Fibroblast of lung (primary cell): ENCODE results near the gene TOPBP1. TPM values are rescaled to one million over a fixed set of nuclear protein-coding genes. Genes with fewer than 3 reads are reported as not detected.
A peak's percentile ranks its signal among the peaks of the same experiment; 100 is the strongest.

Source experiments
- DNase-seq, 2 donors: peaks; one replicate each; pipeline versions ENCODE4 v3.0.0 to v3.0.0-alpha.2; 2010; ENCODE audit warnings: low read depth in 2 of 2
- H2AFZ ChIP-seq: 2 replicates; pipeline ENCODE4 v1.5.1; 2012; ENCODE audit warnings: low read length, control low read depth, inconsistent platforms
- H3K27ac ChIP-seq: 2 replicates; pipeline ENCODE4 v1.5.1; 2011; ENCODE audit warnings: low read length, control low read depth; ENCODE audit not compliant: insufficient read depth
- H3K27me3 ChIP-seq: 2 replicates; pipeline ENCODE4 v1.5.1; 2011; ENCODE audit warnings: mild to moderate bottlenecking, low read length; ENCODE audit not compliant: control insufficient read depth, insufficient read depth
- H3K36me3 ChIP-seq: 2 replicates; pipeline ENCODE4 v1.5.1; 2011; ENCODE audit warnings: low read length; ENCODE audit not compliant: control insufficient read depth, insufficient read depth
- H3K4me1 ChIP-seq: 2 replicates; pipeline ENCODE4 v1.5.1; 2011; ENCODE audit warnings: low read length; ENCODE audit not compliant: control insufficient read depth, insufficient read depth; ENCODE audit errors: extremely low read depth
- H3K4me2 ChIP-seq: 2 replicates; pipeline ENCODE4 v1.5.1; 2011; ENCODE audit warnings: low read length, control low read depth; ENCODE audit not compliant: insufficient read depth; ENCODE audit errors: extremely low read depth
- H3K4me3 ChIP-seq, 4 experiments: fragments of 200-600 bp in 1 of 4; sonication (generic) in 1 of 4; replicated peaks in 1 of 4; 2 replicates each; pipeline ENCODE4 v1.5.1; 2011 to 2016; ENCODE audit warnings: low read length in 4 of 4, low read depth in 3 of 4, mild to moderate bottlenecking in 3 of 4, control low read depth in 2 of 4, inconsistent platforms in 1 of 4, mixed read lengths in 1 of 4; ENCODE audit not compliant: insufficient read depth in 1 of 4; ENCODE audit errors: control extremely low read depth in 1 of 4
- H3K79me2 ChIP-seq: 2 replicates; pipeline ENCODE4 v1.5.1; 2012; ENCODE audit warnings: mild to moderate bottlenecking, low read length, inconsistent platforms; ENCODE audit not compliant: control insufficient read depth, insufficient read depth
- H3K9ac ChIP-seq: 2 replicates; pipeline ENCODE4 v1.5.1; 2011; ENCODE audit warnings: mild to moderate bottlenecking, low read length, control low read depth; ENCODE audit not compliant: insufficient read depth
- H3K9me3 ChIP-seq: 2 replicates; pipeline ENCODE4 v1.5.1; 2012; ENCODE audit warnings: low read depth, low read length; ENCODE audit not compliant: control insufficient read depth, insufficient read depth
- H4K20me1 ChIP-seq: 2 replicates; pipeline ENCODE4 v1.5.1; 2011; ENCODE audit warnings: low read length; ENCODE audit not compliant: control insufficient read depth, insufficient read depth; ENCODE audit errors: extremely low read depth
- CTCF ChIP-seq, 2 donors: IDR thresholded peaks in 1 of 2; conservative IDR thresholded peaks in 1 of 2; 1 replicate in 1 of 2; 2 replicates in 1 of 2; pipeline ENCODE4 v1.5.1; 2011 to 2012; ENCODE audit warnings: low read length in 2 of 2, control low read depth in 1 of 2, inconsistent platforms in 1 of 2, low read depth in 1 of 2, mild to moderate bottlenecking in 1 of 2
- EZH2 ChIP-seq: IDR thresholded peaks from 2 replicates; pipeline ENCODE4 v1.5.1; 2012; ENCODE audit warnings: low read length, control low read depth, mild to moderate bottlenecking; ENCODE audit errors: missing control alignments
- polyA plus RNA-seq, 2 donors: library from polyadenylated mRNA; depleted of rRNA in 1 of 2; stranded (reverse) in 1 of 2; unstranded in 1 of 2; fragments of >200 nt; gene quantifications; 2 replicates each; pipeline ENCODE4 v1.2.1, GENCODE V29; 2011 to 2012; ENCODE audit warnings: missing spikeins in 1 of 2
- total RNA-seq: library from RNA; depleted of rRNA; stranded (reverse); fragments of >200 nt; gene quantifications from 2 replicates; pipeline ENCODE4 v1.2.1, GENCODE V29; 2014

TOPBP1 gene
- total and polyA plus RNA-seq, 2 donors (not counting 1 experiment from before 2014, with no cell fraction given), result 15.2 to 20.8 TPM

DNA sequence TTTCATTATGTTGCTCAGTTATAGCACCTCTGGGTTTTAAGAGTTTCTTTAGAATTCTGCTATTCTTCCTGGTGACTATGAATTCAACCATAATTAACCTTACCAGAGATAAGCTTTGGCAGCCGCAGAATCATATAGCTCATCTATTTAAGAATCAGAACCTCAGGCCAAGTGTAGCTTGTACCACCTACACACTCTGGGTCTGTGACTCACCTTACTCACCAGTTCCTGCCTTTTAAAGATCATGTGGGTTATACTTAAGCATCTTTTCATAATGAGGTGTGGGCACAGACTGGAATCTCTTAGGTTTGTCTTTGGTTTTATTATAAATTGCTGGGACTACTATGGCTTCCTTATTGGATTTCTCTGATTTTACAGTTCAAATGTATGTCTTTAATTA is 66.4 kb downstream of the TOPBP1 start:
- no peak overlapping the region for H3K4me2 ChIP-seq
- no peaks in the 10 kb centered on the region for H3K36me3 ChIP-seq
- no peak overlapping the region for H3K9ac ChIP-seq
- DNase-seq, result peak in 1 of 2 donors; percentile 92
- no peak for TF ChIP-seq CTCF (conservative IDR thresholded peaks at IDR 0.05 in 1 of 2, IDR thresholded peaks at IDR 0.05 in 1 of 2; ENCODE audit: low read depth in 1 of 2, low read length in 2 of 2)
- no peak for TF ChIP-seq EZH2
- H4K20me1 ChIP-seq, result no peaks in the 10 kb centered on the region
- H3K9me3 ChIP-seq, result no peaks in the 10 kb centered on the region
- H3K27me3 ChIP-seq, result no peaks in the 10 kb centered on the region
- H3K4me1 ChIP-seq, result peaks cover 3% of the 10 kb centered on the region
- H3K27ac ChIP-seq, result no peak overlapping the region
- H3K4me3 ChIP-seq, result no peak overlapping the region
- no peaks in the 10 kb centered on the region for H3K79me2 ChIP-seq
- H2AFZ ChIP-seq, result no peak overlapping the region

DNA sequence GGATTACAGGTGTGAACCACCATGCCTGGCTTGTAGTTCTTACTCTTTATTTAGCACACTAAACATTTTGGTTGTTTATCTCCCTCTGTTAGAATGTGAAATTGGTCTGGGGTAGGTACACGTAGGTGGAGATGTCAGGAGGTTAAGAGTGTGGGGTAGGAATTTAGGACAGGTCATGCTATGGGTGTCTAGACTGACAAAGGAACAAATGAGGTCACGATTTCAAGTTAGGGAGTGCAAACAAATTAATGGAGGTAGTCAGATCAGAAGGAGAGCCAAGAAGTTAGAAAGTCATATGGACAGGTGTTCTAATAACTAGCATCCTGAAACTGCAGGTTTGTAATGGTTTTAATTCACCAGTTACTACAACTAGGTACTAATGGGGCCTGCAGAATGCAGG is 68.5 kb downstream of the TOPBP1 start:
- H2AFZ ChIP-seq, result no peak overlapping the region
- peaks cover 3% of the 10 kb centered on the region for H3K4me1 ChIP-seq
- no peaks in the 10 kb centered on the region for H3K27me3 ChIP-seq
- no peak overlapping the region for H3K4me2 ChIP-seq
- H3K27ac ChIP-seq, result no peak overlapping the region
- H3K9me3 ChIP-seq, result no peaks in the 10 kb centered on the region
- TF ChIP-seq CTCF (conservative IDR thresholded peaks at IDR 0.05 in 1 of 2, IDR thresholded peaks at IDR 0.05 in 1 of 2; ENCODE audit: low read depth in 1 of 2, low read length in 2 of 2) (no peak), EZH2 (no peak)
- DNase-seq, result no peak
- H3K79me2 ChIP-seq, result no peaks in the 10 kb centered on the region
- no peaks in the 10 kb centered on the region for H4K20me1 ChIP-seq
- no peak overlapping the region for H3K4me3 ChIP-seq
- peaks cover 9% of the 10 kb centered on the region for H3K36me3 ChIP-seq
- no peak overlapping the region for H3K9ac ChIP-seq

DNA sequence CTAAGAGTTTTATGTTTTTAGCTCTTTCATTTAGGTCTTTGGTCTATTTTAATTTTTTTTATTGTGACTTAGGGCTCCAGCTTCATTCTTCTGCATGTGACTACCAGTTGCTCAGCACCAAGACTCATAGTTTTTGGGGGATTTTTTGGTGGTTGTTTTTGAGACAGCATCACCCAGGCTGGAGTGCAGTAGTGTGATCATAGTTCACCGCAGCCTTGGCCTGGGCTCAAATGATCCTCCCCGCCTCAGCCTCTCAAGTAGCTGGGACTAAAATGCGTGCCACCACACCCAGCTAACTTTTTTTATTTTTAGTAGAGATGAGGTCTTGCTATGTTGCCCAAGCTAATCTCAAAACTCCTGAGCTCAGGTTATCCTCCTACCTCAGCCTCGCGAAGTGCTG is 68.9 kb downstream of the TOPBP1 start:
- peaks cover 3% of the 10 kb centered on the region for H3K4me1 ChIP-seq
- H4K20me1 ChIP-seq, result no peaks in the 10 kb centered on the region
- no peak for DNase-seq
- TF ChIP-seq EZH2 (no peak), CTCF (conservative IDR thresholded peaks at IDR 0.05 in 1 of 2, IDR thresholded peaks at IDR 0.05 in 1 of 2; ENCODE audit: low read depth in 1 of 2, low read length in 2 of 2) (no peak)
- no peaks in the 10 kb centered on the region for H3K27me3 ChIP-seq
- H2AFZ ChIP-seq, result no peak overlapping the region
- no peak overlapping the region for H3K27ac ChIP-seq
- no peak overlapping the region for H3K9ac ChIP-seq
- H3K79me2 ChIP-seq, result no peaks in the 10 kb centered on the region
- no peaks in the 10 kb centered on the region for H3K9me3 ChIP-seq
- H3K4me2 ChIP-seq, result no peak overlapping the region
- peaks cover 9% of the 10 kb centered on the region for H3K36me3 ChIP-seq
- no peak overlapping the region for H3K4me3 ChIP-seq
